ENCODE data around the gene ACTN1. TPM values are rescaled to one million over a fixed set of nuclear protein-coding genes. Genes with fewer than 3 reads are reported as not detected.

The ACTN1 gene
- total RNA-seq, 4 donors from 2014 or later: 118 to 145 (median 131) TPM

GRCh38 chr14:68942296-68943035, 36.6 kb downstream of the ACTN1 start:
- peaks cover 82 to 100% (median 96%) of the 10 kb centered on the region in 3 donors for H3K4me1 ChIP-seq
- no peaks in the 10 kb centered on the region for H3K27me3 ChIP-seq
- no peaks in the 10 kb centered on the region for H3K9me3 ChIP-seq
- no peak for DNase-seq
- intact Hi-C loops (cut with DNase I): loop anchor here (5.0 kb wide), 1 partner anchor 35 kb away; the partner anchor contains the start of gene ACTN1
- 67 to 78% methylated on average over 14 of the region's 14 CpGs for WGBS, 2 donors
- H3K27ac ChIP-seq: peak overlapping the region; percentile 55 to 93 (median 82)
- no peak overlapping the region for H3K4me3 ChIP-seq
- no peak for TF ChIP-seq CTCF (IDR thresholded peaks at IDR 0.05)
- no peak for TF ChIP-seq POLR2A (IDR thresholded peaks at IDR 0.05)
- no peaks in the 10 kb centered on the region for H3K36me3 ChIP-seq

- WGBS, 2 donors: 17 to 30% methylated on average over 2 of the region's 5 CpGs
- TF ChIP-seq CTCF (IDR thresholded peaks at IDR 0.05) (peak in 5 of 6 experiments; percentile 31 to 77 (median 60)), POLR2A (IDR thresholded peaks at IDR 0.05) (no peak)
- no peaks in the 10 kb centered on the region for H3K36me3 ChIP-seq
- H3K27me3 ChIP-seq: no peaks in the 10 kb centered on the region
- H3K4me3 ChIP-seq: no peak overlapping the region
- intact Hi-C loops (cut with DNase I): loop anchor here (5.0 kb wide), 1 partner anchor 35 kb away; the partner anchor contains the start of gene ACTN1
- DNase-seq: no peak
- peak overlapping the region; percentile 75 to 93 (median 82) for H3K27ac ChIP-seq
- no peaks in the 10 kb centered on the region for H3K9me3 ChIP-seq
- peaks cover 83 to 100% (median 96%) of the 10 kb centered on the region in 3 donors for H3K4me1 ChIP-seq
Measured at GRCh38 chr14:68941820-68942219, 37.3 kb downstream of the ACTN1 start.

DNA sequence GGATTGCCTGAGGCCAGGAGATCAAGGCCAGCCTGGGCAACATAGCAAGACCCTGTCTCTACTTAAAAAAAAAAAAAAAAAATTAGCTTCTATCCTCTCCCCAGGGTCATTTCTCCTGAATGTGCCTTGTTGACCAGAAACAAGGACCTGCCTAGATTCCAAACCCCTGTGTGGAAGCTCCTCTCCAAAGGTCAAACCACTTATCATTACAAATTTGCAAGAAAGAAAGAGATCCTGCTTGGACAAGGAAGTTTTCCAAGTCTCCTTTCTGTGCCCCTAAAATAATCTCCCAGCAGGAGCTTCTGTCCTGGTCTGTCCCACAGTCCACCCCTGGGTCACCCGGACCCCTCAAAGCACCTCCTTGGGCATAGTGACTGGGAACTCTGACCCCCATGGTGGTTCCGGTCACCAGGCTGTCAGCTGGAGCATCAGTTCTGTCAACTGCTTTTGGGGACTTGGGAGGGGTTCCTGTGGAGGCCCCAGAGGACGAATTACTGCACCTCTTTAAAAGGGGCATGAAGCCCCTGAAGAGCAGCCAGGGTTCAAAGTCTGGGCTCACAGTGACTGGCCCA, 38.4 kb downstream of the ACTN1 start:
- intact Hi-C loops (cut with DNase I): loop anchor here (5.0 kb wide), 1 partner anchor 37 kb away; the partner anchor contains the start of gene ACTN1

DNA sequence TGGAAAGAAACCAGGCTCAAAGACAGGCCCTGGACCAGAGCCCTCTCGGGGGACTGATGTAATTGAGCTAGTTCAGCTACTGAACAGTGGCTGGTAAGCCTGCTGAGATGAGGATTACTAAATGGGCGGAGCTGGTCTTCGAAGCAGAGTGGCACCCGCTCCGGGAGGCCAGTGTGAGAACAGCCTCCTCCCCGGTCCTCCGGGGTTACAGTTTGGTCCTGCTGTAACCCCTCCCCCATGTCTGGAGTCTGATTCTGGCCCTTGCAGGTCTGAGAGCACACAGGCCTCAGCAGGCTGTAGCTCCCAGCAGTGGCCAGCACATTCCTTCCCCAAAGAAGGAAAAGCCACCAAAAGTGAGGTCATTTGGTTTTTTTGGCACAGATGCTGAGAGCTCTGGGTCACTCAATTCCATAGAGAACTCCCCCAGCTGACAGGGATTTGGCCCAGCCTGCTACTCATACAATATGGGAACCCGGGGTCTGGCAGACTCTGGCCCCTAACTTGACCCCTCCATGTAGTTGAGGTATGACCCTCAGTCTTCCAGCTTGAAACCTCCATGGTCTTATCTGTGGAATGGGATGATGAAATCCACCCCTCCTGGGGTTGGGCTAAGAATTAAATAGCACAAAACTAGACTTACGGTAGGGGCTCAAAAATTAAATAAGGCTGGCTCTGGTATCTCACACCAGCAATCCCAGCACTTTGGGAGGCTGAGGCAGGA, 39.0 kb downstream of the ACTN1 start:
- Histone ChIP-seq H3K9me3 (no peaks in the 10 kb centered on the region), H3K27me3 (no peaks in the 10 kb centered on the region), H3K4me3 (no peak overlapping the region), H3K36me3 (no peaks in the 10 kb centered on the region), H3K27ac (peak overlapping the region; percentile 75 to 93 (median 90)), H3K4me1 (peaks cover 81 to 100% (median 95%) of the 10 kb centered on the region in 3 donors)
- intact Hi-C loops (cut with DNase I): loop anchor here (5.0 kb wide), 1 partner anchor 37 kb away; the partner anchor contains the start of gene ACTN1
- 48 to 54% methylated on average over 4 to 9 of the region's 9 CpGs for WGBS, 2 donors
- no peak for TF ChIP-seq POLR2A (IDR thresholded peaks at IDR 0.05)
- no peak for TF ChIP-seq CTCF (IDR thresholded peaks at IDR 0.05)
- no peak for DNase-seq

More for the DNA sequence above, 38.4 kb downstream of the ACTN1 start:
- Histone ChIP-seq H3K4me3 (no peak overlapping the region), H3K36me3 (no peaks in the 10 kb centered on the region), H3K4me1 (peaks cover 83 to 100% (median 95%) of the 10 kb centered on the region in 3 donors), H3K9me3 (no peaks in the 10 kb centered on the region), H3K27me3 (no peaks in the 10 kb centered on the region), H3K27ac (peak overlapping the region; percentile 75 to 93 (median 90))
- TF ChIP-seq POLR2A (IDR thresholded peaks at IDR 0.05) (no peak), CTCF (IDR thresholded peaks at IDR 0.05) (no peak)
- 50 to 80% methylated on average over 1 of the region's 3 CpGs for WGBS, 2 donors
- no peak for DNase-seq

Data from esophagus squamous epithelium (tissue), 5 donors.